HepG2 (cell line): ENCODE results near the gene SCUBE1. TPM values are rescaled to one million over a fixed set of nuclear protein-coding genes. Genes with fewer than 3 reads are reported as not detected.

Source experiments
- ATF7-NPFF ChIP-seq: sonication (generic); formaldehyde crosslinking; IDR thresholded peaks from 2 replicates; pipeline ENCODE4 v1.8.1; 2023; ENCODE audit warnings: mild to moderate bottlenecking, low read depth, missing genetic modification reagents, moderate library complexity
- BCLAF1 ChIP-seq: fragments of 450-650 bp; IDR thresholded peaks from 2 replicates; pipeline ENCODE4 v1.6.1; 2017; ENCODE audit warnings: mild to moderate bottlenecking
- BRCA1 ChIP-seq: sonication (generic); formaldehyde crosslinking; IDR thresholded peaks from 2 replicates; pipeline ENCODE4 v1.4.0; 2020; ENCODE audit warnings: missing genetic modification reagents
- CREB3 ChIP-seq: sonication (generic); formaldehyde crosslinking; IDR thresholded peaks from 2 replicates; pipeline ENCODE4 v1.5.0; 2020; ENCODE audit warnings: missing genetic modification reagents
- ESRRA ChIP-seq: sonication (generic); formaldehyde crosslinking; IDR thresholded peaks from 2 replicates; pipeline ENCODE4 v1.5.1; 2020; ENCODE audit warnings: mild to moderate bottlenecking, low read depth, missing genetic modification reagents
- FOXC1 ChIP-seq: sonication (generic); formaldehyde crosslinking; IDR thresholded peaks from 2 replicates; pipeline ENCODE4 v1.8.0; 2022; ENCODE audit warnings: mild to moderate bottlenecking, missing genetic modification reagents, borderline replicate concordance
- FOXP1 ChIP-seq, 2 experiments: fragments of 450-650 bp in 1 of 2; IDR thresholded peaks; 2 replicates each; pipeline ENCODE4 v1.6.1; 2017 to 2018; ENCODE audit warnings: antibody characterized with exemption in 1 of 2
- KLF6 ChIP-seq: IDR thresholded peaks from 2 replicates; pipeline ENCODE4 v1.8.0; 2016; ENCODE audit warnings: missing biosample characterization, missing genetic modification reagents
- KLF9 ChIP-seq: IDR thresholded peaks from 2 replicates; pipeline ENCODE4 v1.6.1; 2016; ENCODE audit warnings: low read depth
- MEIS2 ChIP-seq: sonication (generic); formaldehyde crosslinking; IDR thresholded peaks from 2 replicates; pipeline ENCODE4 v1.9.0; 2021; ENCODE audit warnings: mild to moderate bottlenecking, missing genetic modification reagents
- NCOR1 ChIP-seq: fragments of 200-600 bp; sonication (generic); IDR thresholded peaks from 2 replicates; pipeline ENCODE4 v1.7.0; 2017; ENCODE audit warnings: antibody characterized with exemption, low read length, borderline replicate concordance
- NR3C1 ChIP-seq: sonication (generic); formaldehyde crosslinking; IDR thresholded peaks from 2 replicates; pipeline ENCODE4 v1.4.0; 2020; ENCODE audit warnings: missing genetic modification reagents
- PRDM15 ChIP-seq: sonication (generic); formaldehyde crosslinking; IDR thresholded peaks from 2 replicates; pipeline ENCODE4 v1.4.0; 2020; ENCODE audit warnings: missing genetic modification reagents
- PRMT3 ChIP-seq: sonication (generic); formaldehyde crosslinking; IDR thresholded peaks from 2 replicates; pipeline ENCODE4 v1.8.1; 2022; ENCODE audit warnings: low read depth, mild to moderate bottlenecking, moderate library complexity, missing genetic modification reagents, borderline replicate concordance
- RBFOX2 ChIP-seq: fragments of 200-400 bp; formaldehyde crosslinking; IDR thresholded peaks from 2 replicates; pipeline ENCODE4 v1.6.1; 2017; ENCODE audit warnings: low read depth, mild to moderate bottlenecking, low read length
- TERF1 ChIP-seq: sonication (generic); formaldehyde crosslinking; IDR thresholded peaks from 2 replicates; pipeline ENCODE4 v1.8.0; 2022; ENCODE audit warnings: mild to moderate bottlenecking, missing genetic modification reagents, moderate library complexity
- ZNF251 ChIP-seq: sonication (generic); formaldehyde crosslinking; IDR thresholded peaks from 2 replicates; pipeline ENCODE4 v1.9.0; 2021; ENCODE audit warnings: mild to moderate bottlenecking, missing genetic modification reagents
- ZNF367 ChIP-seq: sonication (generic); formaldehyde crosslinking; IDR thresholded peaks from 2 replicates; pipeline ENCODE4 v1.4.0; 2020; ENCODE audit warnings: missing genetic modification reagents, borderline replicate concordance
- ZNF441 ChIP-seq: sonication (generic); formaldehyde crosslinking; IDR thresholded peaks from 2 replicates; pipeline ENCODE4 v1.7.0; 2021; ENCODE audit warnings: missing genetic modification reagents, borderline replicate concordance
- ZNF530 ChIP-seq: sonication (generic); formaldehyde crosslinking; IDR thresholded peaks from 2 replicates; pipeline ENCODE4 v1.5.0; 2020; ENCODE audit warnings: low read depth, mild to moderate bottlenecking, missing genetic modification reagents
- polyA plus RNA-seq, 8 experiments: library from polyadenylated mRNA; depleted of rRNA in 3 of 8; stranded (reverse) in 7 of 8; unstranded in 1 of 8; fragments of >200 nt; fragmentation: Illumina TruSeq in 4 of 8; extraction: Trizol in 4 of 8; gene quantifications; 2 replicates each; pipeline versions ENCODE4 v1.2.1 to v1.2.3, GENCODE V29; 2011 to 2016; ENCODE audit warnings: low read depth in 4 of 8, missing spikeins in 1 of 8, mixed read lengths in 1 of 8; ENCODE audit not compliant: insufficient read depth in 1 of 8
- total RNA-seq, 5 experiments: library from RNA; depleted of rRNA; stranded (reverse); fragments of >200 nt; fragmentation: Illumina TruSeq; extraction: Trizol; gene quantifications; 2 replicates each; pipeline ENCODE4 v1.2.3, GENCODE V29; 2016; ENCODE audit warnings: low read depth in 1 of 5

SCUBE1 gene
- total and polyA plus RNA-seq, 2 of the 13 experiments (the other 11 are each of a cell fraction or from before 2014, with no cell fraction given), result under 0.01 to 0.05 TPM

GRCh38 chr22:43187171-43188099, 155.7 kb downstream of the SCUBE1 start (continued):
- TF ChIP-seq ZNF367 (CRISPR knock-in tag), result 0 out of 2 replicates have a peak, but pooled peaks have one; percentile 30
- TF ChIP-seq NR3C1 (CRISPR knock-in tag), result no peak
- TF ChIP-seq ZNF530 (CRISPR knock-in tag), result no peak
- TF ChIP-seq BRCA1 (CRISPR knock-in tag), result 0 out of 2 replicates have a peak, but pooled peaks have one; percentile 71
- no peak for TF ChIP-seq TERF1
- peak; percentile 63; the same call in 1 of the 2 replicates for TF ChIP-seq CREB3
- no peak for TF ChIP-seq PRDM15
- no peak for TF ChIP-seq NCOR1
- peak; percentile 81; the same call in 1 of the 2 replicates for TF ChIP-seq KLF6
- TF ChIP-seq ESRRA (CRISPR knock-in tag), result no peak
- TF ChIP-seq ZNF251, result peak; percentile 99; the same call in 1 of the 2 replicates
- TF ChIP-seq ZNF441 (CRISPR knock-in tag), result no peak
- TF ChIP-seq FOXP1 (IDR thresholded peaks at IDR 0.05), result no peak
- TF ChIP-seq FOXP1 (CRISPR knock-in tag; IDR thresholded peaks at IDR 0.05), result no peak
- TF ChIP-seq RBFOX2, result peak; percentile 84
- peak; percentile 86 for TF ChIP-seq MEIS2 (CRISPR knock-in tag)
- no peak for TF ChIP-seq PRMT3
- no peak for TF ChIP-seq BCLAF1
- 0 out of 2 replicates have a peak, but pooled peaks have one; percentile 29 for TF ChIP-seq ATF7-NPFF (CRISPR knock-in tag)
- peak; percentile 17; the same call in 1 of the 2 replicates for TF ChIP-seq FOXC1 (CRISPR knock-in tag)
- TF ChIP-seq KLF9 (CRISPR knock-in tag), result no peak
